ENCODE measurements around the gene LDLRAD1. TPM values are rescaled to one million over a fixed set of nuclear protein-coding genes. Genes with fewer than 3 reads are reported as not detected.
"Not testable (repeated sequence)": the region's sequence is repeated elsewhere in the genome, so short reads cannot be mapped to it uniquely, and the experiment has no call there.

Gene LDLRAD1
- total RNA-seq, 2 experiments from 2014 or later: not detected

DNA sequence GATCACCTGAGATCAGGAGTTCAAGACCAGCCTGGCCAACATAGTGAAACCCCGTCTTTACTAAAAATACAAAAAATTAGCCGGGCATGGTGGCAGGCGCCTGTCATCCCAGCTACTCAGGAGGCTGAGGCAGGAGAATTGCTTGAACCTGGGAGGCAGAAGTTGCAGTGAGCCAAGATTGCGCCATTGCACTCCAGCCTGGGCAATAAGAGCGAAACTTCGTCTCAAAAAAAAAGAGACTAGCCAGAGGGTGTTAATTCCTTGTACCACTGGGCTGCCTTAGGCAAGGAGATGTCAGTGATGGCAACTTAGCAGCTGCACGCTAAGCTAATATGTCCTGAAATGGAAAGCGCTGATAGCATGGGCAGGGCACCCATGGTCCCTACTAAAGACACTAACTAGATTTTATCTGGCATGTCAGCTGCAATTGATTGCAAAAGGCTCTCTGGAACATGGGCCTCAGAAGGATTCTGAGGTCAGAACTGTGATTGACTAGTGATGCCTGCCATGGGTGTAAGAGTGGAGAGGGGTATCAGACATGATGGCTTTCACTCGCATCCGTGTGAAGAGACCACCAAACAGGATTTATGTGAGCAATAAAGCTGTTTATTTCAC, 1.7 kb upstream of the LDLRAD1 start:
- POLR2A ChIA-PET, CTCF ChIA-PET: not testable (repeated sequence)

DNA sequence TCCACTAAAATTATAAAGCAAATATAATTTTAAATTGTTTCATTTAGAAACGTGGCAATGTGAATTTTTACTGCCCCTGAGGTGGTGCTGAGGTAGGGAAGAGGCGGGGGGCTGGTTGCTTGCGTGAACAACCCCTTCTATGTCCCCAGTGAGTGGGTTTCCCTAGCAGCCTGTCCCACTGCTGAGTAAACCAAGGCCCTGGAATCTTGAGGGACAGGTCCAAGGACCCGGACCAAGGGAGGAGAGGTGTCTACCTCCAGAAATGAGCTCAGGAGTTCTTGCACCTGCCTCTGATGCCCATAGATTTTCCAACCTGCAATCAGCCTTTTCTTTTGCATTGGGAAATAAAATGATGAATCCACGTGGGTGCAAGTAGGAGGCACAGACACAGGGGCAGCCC, 649 bp upstream of the LDLRAD1 start:
- CTCF ChIA-PET: no interaction called here
- POLR2A ChIA-PET: no interaction called here

DNA sequence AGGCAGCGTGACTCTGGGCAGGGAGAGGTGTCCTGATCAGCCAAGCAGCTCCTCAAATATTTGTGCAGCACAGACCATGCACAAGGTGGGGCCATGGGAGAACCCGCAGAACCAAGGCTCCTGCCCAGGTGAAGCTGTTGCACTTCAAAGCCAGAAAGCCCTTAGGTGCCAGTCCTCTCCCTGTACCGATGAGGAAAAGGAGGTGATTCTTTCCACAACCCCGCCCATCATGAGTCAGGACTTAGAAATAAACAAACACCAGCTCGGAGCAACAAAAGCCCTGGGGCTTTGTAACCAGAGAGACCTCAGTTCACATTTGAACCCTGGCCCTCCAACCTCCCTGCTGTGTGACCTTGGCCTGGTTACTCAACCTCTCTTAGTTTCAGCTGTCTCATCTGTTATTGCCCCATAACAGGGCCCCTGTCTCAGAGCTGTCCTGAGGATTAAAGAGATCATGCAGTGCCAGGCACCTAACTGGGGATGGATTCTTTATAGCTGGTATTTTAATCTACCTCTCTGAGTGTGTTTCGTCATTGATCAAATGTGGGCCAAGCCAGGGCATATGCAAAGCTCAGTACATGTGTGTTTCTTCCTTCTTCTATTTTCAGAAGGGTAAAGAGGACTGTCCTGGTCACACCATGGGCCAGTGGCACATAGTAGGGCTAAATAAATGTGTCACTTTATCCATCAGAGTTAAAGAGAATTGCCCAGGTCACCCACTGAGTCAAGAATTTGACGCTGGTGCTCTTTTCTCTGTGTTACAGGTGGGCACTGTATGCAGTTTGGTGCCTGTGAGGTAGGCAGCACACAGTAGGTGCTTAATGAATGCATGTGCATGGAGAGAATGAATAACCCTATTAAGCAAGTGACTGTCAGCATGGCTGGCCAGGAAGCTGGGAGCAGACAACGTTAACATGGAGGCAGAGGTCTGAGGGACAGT, 1.4 kb downstream of the LDLRAD1 start:
- CTCF ChIA-PET: no interaction called here

DNA sequence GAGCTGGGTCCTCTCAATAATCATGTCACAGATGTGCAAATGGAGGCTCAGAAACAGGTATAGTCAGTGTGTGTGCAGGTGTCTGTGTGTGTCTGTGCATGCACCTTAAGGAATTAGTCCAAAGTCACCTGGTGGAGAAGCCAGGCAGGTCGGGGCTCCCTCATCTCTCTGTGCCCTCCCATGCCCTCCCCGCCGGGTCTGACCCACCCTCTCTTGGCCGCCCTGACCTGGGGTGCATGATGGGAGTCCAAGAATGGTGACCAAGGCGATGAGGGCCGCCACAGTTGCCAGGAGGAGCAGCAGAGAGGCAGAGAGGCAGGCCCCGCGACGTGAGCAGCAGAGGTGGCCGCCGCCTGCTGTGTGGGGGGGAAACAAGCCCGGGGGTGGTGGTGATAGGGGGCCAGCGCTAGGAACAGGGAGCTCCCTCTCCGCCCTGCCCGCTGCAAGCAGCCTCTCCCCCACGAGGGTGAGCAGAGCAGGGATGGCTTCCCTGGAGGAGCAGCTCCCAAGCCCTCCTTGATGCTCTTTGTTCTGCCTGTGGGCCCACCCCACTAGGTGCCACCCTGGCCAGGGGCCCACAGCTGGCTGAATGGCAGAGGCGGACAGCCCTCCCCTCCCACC, 3.9 kb downstream of the LDLRAD1 start:
- POLR2A ChIA-PET: no interaction called here
- CTCF ChIA-PET: no interaction called here

More for the DNA sequence above, 1.4 kb downstream of the LDLRAD1 start:
- POLR2A ChIA-PET: no interaction called here

DNA sequence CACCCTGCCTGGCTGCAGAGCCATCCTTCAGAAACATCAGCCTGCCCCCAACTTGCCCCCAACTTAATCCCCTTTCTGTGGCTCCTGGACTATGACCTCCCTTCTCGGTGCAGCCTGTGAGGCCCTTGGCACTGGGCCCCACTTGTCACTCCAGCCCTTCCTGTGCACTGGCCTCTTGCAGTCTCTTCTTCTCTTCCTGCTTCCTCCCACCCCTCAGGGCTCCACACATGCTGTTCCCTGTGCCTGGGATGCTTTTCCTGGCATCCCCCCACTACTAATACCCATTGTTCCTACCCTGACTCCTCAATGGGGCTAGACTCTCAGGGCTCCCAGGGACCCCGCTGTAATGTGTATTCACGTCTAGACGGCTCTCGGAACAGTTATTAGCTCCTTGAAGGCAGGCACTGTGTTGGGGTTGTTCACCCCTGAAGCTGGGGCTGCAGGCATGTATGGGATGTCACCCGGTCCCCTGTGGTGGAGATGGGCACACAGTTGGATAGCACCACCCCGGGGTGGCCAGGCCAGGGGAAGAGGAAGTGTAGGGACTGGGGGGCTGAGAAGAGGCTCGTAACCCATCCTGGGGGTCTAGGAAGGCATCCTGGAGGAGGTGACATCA, 4.5 kb downstream of the LDLRAD1 start:
- ChIA-PET POLR2A (no interaction called here), CTCF (no interaction called here)

DNA sequence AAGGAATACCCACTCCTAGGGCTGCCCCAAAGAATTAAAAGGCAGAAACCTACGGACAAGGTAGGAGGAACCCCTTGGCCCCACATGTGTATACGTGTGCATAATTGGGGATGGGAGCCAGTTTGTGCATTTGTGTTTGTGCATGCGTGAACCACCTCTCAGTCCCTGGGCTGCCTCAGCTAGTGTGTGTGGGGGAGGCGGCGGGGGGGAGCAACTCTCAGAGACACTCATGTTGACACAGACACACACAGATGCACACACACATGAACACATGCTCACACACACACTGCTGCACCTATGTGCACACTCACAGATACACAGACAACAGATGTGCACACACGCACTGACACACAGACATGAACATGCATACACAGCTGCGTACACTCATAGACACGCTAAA, 5.1 kb downstream of the LDLRAD1 start:
- ChIA-PET CTCF (no interaction called here), POLR2A (no interaction called here)

DNA sequence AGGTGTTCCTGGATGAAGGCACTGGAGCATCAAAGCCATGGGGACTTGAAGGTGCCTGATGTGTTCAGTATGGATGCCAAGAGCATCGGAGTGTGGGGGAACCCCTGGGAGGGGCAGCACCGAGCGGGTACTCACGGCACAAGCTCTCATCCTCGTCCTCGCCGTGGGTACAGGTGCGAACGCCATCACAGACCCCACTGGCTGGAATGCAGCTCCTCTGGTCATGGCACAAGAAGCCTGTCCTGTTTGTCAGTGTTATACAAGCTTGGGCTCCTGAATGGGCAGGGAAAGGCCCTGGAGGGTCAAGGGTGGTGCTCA, 6.0 kb downstream of the LDLRAD1 start:
- ChIA-PET POLR2A (interaction anchor here (0.6 kb wide), 1 partner anchor 105 kb away, joined by 3 read pairs; no protein-coding TSS in a partner anchor), CTCF (no interaction called here)

DNA sequence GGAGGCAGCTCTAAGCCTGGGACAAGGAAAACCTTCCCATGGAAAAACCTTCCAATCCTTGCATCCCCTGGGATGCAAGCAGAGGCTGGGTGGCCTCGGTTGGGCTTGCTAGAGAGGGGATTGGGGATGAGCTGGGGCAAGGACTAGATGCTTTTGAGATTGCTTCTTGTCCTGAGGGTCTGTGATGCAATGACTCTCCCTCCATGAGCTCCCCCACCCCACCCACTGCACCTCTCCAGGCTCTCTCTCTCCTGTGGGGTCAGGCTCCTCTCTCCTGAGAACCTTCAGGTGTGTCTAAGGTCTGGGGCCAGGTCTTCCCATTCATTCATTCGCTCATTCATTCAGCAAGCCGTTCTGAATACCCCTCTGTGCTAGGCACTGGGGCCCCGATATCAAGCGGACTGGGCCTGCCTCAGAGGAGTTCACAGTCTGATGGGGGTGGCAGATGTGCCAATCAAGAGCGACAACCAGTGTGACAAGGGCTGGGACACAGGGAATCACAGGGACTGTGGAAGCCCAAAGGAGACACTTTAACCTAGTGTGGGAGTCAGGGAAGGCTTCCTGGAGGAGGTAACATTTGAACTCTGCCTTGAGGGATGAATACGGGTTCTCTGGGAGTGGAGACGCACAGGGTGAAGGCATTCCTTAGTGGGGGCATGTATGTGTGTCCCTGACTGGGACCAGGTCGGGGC, 6.5 kb downstream of the LDLRAD1 start:
- POLR2A ChIA-PET: interaction anchor here (0.6 kb wide), 1 partner anchor 106 kb away, joined by 3 read pairs; no protein-coding TSS in a partner anchor
- CTCF ChIA-PET: no interaction called here

DNA sequence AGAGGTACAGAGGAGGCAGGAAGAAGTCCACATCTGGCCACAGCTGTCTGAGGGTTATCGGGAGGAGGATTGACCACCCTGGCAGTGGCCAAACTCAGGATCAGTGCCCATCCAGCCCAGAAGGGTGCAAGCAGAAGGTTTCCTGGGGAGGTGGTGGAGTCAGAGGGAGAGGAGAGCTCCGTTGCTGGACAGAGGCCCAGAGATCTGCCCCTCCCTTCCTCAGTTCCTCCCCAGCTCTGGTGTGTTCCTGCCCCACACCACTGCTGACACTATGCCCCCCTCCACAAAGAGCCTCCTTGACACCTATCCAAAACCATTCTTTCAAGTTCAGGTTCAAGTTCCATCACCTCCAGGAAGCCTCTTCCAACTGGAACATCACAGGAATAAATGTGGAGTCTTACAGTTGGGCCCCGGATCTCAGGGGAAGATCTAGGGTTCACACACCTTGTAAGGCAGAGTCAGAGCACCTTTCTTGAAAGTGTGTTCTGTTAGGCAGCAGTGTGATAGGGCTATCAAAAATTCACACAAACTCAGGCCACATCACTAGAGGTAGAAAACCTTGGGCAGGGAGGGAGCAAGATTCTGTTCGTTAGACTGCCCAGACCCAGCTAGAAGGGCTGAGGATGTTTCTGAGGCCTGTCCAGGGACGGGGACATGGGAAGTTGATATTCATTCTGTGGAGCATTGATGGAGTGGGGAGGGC, 7.4 kb downstream of the LDLRAD1 start:
- POLR2A ChIA-PET: no interaction called here
- CTCF ChIA-PET: interaction anchor here (0.6 kb wide), 1 partner anchor 538 kb away, joined by 3 read pairs; no protein-coding TSS in a partner anchor

DNA sequence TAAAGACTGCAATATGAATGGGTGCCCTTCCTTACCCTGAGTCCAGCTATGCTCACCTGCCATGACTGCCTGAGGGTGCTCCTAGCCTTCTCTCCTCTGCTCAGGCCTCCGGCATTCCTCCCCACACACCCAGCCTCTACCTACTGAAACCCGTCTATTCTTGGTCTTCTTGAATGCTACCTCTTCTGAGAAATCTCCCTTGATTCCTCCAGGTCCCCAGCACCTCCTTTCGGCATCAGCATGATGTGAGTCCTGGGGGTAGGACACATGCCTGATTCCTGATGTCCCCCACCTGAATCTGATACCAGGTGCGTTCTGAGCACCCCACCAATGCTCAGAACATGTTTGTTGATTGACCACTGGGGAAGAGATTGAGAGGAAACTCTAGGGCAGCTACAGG, 8.6 kb downstream of the LDLRAD1 start:
- POLR2A ChIA-PET: no interaction called here
- CTCF ChIA-PET: no interaction called here

DNA sequence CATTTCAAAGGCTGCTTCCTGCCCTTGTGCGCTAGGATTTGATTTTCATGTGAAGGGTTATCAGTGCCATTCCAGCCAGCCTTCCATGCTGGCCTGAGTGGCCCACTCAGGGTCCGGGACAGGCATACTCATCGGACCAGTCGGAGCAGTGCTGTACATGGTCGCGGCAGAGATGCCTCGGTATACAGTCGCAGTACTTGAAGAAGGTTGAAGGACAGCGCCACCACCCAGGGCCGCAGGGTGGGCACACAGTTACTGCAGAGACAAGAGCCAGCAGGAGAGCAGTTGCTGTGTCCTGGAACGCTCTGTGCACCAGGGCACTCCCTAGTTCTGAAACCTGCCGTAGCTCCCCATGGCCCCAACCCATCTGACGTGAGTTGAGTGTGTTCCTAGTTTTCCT, 9.1 kb downstream of the LDLRAD1 start:
- ChIA-PET CTCF (no interaction called here), POLR2A (no interaction called here)

DNA sequence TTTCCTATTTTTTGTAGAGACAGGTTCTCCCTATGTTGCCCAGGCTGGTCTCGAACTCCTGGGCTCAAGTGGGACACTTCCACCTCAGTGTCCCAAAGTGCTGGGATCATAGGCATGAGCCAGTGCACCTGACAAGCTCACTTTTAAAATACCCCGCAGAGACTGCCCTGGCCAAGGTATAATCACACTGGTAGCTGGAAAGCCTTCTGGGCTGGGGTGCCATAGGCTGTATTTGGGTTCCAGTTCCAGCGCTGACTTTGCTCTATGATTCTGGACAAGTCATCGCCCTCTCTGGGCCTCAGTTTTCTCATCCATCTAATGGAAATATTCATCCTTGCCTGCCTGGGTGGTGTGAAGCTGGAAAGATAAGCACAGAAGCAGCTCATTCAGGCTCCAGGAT, 10.4 kb downstream of the LDLRAD1 start:
- POLR2A ChIA-PET: no interaction called here
- CTCF ChIA-PET: no interaction called here

DNA sequence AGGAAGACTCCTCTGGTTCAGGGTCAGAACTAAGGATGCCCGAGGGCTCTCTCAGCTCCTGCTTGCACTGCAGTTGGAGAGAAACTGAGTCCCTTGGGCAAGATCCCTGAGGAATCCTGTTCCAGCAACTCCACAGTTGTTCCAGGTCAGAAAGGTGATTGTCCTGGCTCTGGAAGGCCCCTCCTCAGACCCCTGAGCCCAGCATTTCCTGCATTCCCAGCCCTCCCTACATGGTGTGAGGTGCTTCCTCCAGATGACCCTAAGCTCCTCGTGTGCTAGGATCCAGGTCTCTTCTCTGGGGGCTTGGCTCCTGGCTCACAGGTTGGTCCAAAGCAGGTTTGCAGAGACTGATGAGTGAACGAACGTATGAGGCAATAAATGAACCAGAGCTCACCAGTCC, 11.5 kb downstream of the LDLRAD1 start:
- CTCF ChIA-PET: no interaction called here
- POLR2A ChIA-PET: no interaction called here

DNA sequence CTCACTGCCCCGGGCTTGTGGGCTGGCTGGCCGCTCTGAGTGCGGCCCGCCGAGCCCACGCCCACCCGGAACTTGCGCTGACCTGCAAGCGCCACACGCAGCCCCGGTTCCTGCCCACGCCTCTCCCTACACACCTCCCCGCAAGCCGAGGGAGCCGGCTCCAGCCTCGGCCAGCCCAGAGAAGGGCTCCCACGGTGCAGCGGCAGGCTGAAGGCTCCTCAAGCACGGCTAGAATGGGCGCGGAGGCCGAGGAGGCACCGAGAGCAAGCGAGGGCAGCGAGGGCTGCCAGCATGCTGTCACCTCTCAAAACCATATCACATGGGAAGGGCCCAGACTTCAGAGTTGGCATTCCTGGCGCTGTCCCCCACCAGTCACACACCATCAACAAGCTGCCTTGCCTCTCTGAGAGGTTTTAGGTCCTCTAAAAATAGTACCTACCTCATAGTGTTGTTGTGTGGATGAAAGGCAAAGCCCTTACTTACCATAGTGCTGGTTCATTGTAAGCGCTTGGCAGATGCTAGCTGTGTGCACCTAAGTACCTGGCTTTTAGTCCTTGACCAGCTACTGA, 13.4 kb downstream of the LDLRAD1 start:
- CTCF ChIA-PET: no interaction called here

DNA sequence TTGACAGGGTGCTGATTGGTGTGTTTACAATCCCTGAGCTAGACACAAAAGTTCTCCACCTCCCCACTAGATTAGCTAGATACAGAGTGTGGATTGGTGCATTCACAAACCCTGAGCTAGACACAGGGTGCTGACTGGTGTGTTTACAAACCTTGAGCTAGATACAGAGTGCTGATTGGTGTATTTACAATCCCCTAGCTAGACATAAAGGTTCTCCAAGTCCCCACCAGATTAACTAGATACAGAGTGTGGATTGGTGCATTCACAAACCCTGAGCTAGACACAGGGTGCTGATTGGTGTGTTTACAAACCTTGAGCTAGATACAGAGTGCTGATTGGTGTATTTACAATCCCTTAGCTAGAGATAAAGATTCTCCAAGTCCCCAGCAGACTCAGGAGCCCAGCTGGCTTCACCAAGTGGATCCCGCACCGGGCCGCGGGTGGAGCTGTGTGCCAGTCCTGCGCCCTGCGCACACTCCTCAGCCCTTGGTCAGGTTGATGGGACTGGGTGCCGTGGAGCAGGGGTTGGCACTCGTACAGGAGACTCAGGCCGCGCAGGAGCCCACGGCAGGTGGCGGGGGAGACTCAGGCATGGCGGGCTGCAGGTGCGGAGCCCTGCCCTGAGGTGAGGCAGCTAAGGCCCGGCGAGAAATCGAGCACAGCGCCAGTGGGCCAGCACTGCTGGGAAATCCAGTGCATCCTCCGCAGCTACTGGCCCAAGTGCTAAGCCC, 14.1 kb downstream of the LDLRAD1 start:
- CTCF ChIA-PET: not testable (repeated sequence)

More for the DNA sequence above, 13.4 kb downstream of the LDLRAD1 start:
- POLR2A ChIA-PET: no interaction called here

DNA sequence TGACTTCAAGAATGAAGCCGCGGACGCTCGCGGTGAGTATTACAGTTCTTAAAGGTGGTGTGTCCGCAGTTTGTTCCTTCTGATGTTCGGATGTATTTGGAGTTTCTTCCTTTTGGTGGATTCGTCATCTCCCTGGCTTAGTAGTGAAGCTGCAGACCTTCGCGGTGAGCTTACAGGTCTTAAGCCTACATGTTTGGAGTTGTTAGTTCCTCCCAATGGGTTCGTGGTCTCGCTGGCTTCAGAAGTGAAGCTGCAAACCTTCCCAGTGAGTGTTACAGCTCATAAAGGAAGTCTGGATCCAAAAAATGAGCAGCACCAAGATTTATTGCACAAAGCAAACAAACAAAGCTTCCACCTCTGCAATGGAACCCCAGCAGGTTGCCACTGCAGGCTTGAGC, 14.7 kb downstream of the LDLRAD1 start:
- ChIA-PET POLR2A (no interaction called here), CTCF (no interaction called here)

More for the DNA sequence above, 14.1 kb downstream of the LDLRAD1 start:
- POLR2A ChIA-PET: not testable (repeated sequence)

DNA sequence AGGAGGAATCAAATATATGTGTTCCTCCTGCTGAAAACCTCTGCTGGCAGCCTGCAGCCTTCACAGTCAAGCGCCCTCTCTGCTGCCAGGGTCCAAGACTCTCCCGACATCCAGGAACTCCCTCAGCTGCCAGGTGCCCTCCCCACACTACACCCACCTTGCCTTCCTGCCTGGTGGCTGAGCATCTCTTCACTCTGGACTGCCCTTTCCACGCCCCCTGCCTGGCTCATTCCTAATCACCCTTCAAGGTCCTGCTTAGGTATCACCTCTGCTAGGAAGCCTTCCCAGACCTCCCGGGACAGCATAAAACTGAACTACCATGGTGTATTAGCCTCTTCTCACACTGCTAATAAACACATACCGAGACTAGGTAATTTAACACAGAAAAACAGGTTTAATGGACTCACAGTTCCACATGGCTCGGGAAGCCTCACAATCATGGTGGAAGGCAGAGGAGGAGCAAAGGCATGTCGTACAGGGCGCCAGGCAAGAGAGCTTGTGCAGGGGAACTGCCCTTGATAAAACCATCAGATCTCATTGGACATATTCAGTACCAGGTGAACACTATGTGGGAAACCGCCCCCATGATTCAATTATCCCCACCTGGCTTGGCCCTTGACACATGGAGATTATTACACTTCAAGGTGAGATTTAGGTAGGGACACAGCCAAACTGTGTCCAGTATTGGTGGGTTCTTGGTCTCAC, 15.3 kb downstream of the LDLRAD1 start:
- CTCF ChIA-PET: no interaction called here
- POLR2A ChIA-PET: no interaction called here

DNA sequence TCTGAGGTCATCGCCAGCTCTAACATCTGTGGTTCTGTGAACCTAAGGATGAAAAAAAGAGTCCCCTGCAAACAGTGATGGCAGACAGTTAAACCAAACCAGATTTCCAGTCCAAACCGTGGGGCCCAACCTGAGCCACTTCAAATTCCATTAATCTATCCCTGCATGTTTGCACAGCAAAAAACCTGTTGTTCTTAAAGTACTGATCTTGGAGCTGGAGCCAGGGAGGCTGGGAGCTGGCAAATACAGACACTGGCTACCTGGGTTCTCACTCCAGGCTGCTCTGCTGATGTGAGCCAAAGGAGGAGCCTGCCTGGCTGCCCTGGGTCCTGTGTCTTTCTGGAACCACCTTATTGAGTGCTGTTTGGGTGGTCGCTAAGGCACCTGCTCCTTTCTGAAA, 16.4 kb downstream of the LDLRAD1 start:
- ChIA-PET CTCF (no interaction called here), POLR2A (no interaction called here)
